NCI-H2196 (cell line): Measurements from ENCODE around the gene STXBP4.

Experiments used
- DNase-seq: peaks from one replicate; lab custom pipeline; 2025; ENCODE audit not compliant: unreplicated experiment; lab: John Stamatoyannopoulos, UW

Gene STXBP4

GRCh38 chr17:54968262-54968987, at the start of gene STXBP4, which contains the start of gene COX11:
Gene STXBP4 (plus strand): TSS chr17:54968765. CDS start chr17:54986220, 17,455 bp downstream.
Gene COX11 (minus strand): TSS chr17:54968654. CDS start chr17:54968646, 8 bp downstream.
- peak; percentile 96 for DNase-seq

- DNase-seq: no peak
Observed at GRCh38 chr17:54919425-54919824, 49.1 kb upstream of the STXBP4 start.

- DNase-seq: no peak
Observed at GRCh38 chr17:54920819-54921218, 47.7 kb upstream of the STXBP4 start.

- DNase-seq: no peak
Observed at GRCh38 chr17:54924405-54924804, 44.2 kb upstream of the STXBP4 start.

- no peak for DNase-seq
Observed at GRCh38 chr17:54927525-54927924, 41.0 kb upstream of the STXBP4 start.

GRCh38 chr17:54932711-54933110, 35.9 kb upstream of the STXBP4 start:
- no peak for DNase-seq

GRCh38 chr17:54933921-54934320, 34.6 kb upstream of the STXBP4 start:
- DNase-seq: no peak

GRCh38 chr17:54935471-54935870, 33.1 kb upstream of the STXBP4 start:
- DNase-seq: no peak

GRCh38 chr17:54937018-54937417, 31.5 kb upstream of the STXBP4 start:
- DNase-seq: no peak

GRCh38 chr17:54937426-54937825, 31.1 kb upstream of the STXBP4 start:
- no peak for DNase-seq

GRCh38 chr17:54941285-54941684, 27.3 kb upstream of the STXBP4 start:
- no peak for DNase-seq

GRCh38 chr17:54944796-54945195, 23.8 kb upstream of the STXBP4 start:
- no peak for DNase-seq

GRCh38 chr17:54945231-54945630, 23.3 kb upstream of the STXBP4 start:
- no peak for DNase-seq

GRCh38 chr17:54945671-54946070, 22.9 kb upstream of the STXBP4 start:
- no peak for DNase-seq

- no peak for DNase-seq
Observed at GRCh38 chr17:54947396-54947795, 21.2 kb upstream of the STXBP4 start.

GRCh38 chr17:54948380-54948779, 20.2 kb upstream of the STXBP4 start:
- no peak for DNase-seq

- no peak for DNase-seq
Observed at GRCh38 chr17:54950116-54950515, 18.4 kb upstream of the STXBP4 start.

GRCh38 chr17:54951286-54951685, 17.3 kb upstream of the STXBP4 start:
- no peak for DNase-seq

- no peak for DNase-seq
Observed at GRCh38 chr17:54956791-54957190, 11.8 kb upstream of the STXBP4 start.

GRCh38 chr17:54967621-54968261, 824 bp upstream of the STXBP4 start:
- DNase-seq: no peak

GRCh38 chr17:54968988-54969332, 395 bp downstream of the STXBP4 start:
- no peak for DNase-seq

- no peak for DNase-seq
Observed at GRCh38 chr17:54969658-54970572, 1.4 kb downstream of the STXBP4 start.
